Psoas muscle (tissue), 8 donors: ENCODE data around the gene RNF224. TPM values are rescaled to one million over a fixed set of nuclear protein-coding genes. Genes with fewer than 3 reads are reported as not detected.

ENCODE experiments used
- ATAC-seq, 4 donors: fragments of 200-7000 bp; cut with Tn5 transposase; one replicate each; pipeline ENCODE4 v1.9.1; 2020; ENCODE audit warnings: moderate library complexity in 3 of 4, mild to moderate bottlenecking in 2 of 4
- DNase-seq, 2 donors: peaks; one replicate each; pipeline ENCODE4 v3.0.0-alpha.2; 2020
- H3K27ac ChIP-seq: fragments of 200-600 bp; one replicate; pipeline ENCODE4 v1.8.0; 2022
- H3K27me3 ChIP-seq, 3 donors: fragments of 200-600 bp in 1 of 3; one replicate each; pipeline versions ENCODE4 v1.6.1 to v1.8.0; 2013 to 2022; ENCODE audit warnings: low read length in 2 of 3, mild to moderate bottlenecking in 2 of 3, moderate library complexity in 1 of 3; ENCODE audit not compliant: insufficient read depth in 3 of 3
- H3K36me3 ChIP-seq, 2 donors: fragments of 200-600 bp in 1 of 2; one replicate each; pipeline versions ENCODE4 v1.6.1 to v1.8.0; 2013 to 2022; ENCODE audit warnings: low read depth in 1 of 2, mild to moderate bottlenecking in 1 of 2, moderate library complexity in 1 of 2; ENCODE audit not compliant: insufficient read depth in 1 of 2
- H3K4me1 ChIP-seq: fragments of 200-600 bp; one replicate; pipeline ENCODE4 v1.8.0; 2022
- H3K4me3 ChIP-seq: fragments of 200-600 bp; one replicate; pipeline ENCODE4 v1.8.0; 2022; ENCODE audit warnings: mild to moderate bottlenecking
- H3K9me3 ChIP-seq: fragments of 200-600 bp; one replicate; pipeline ENCODE4 v1.8.0; 2022
- CTCF ChIP-seq: fragments of 200-600 bp; IDR thresholded peaks from one replicate; pipeline ENCODE4 v1.8.0; 2022; ENCODE audit warnings: antibody characterized with exemption
- WGBS, 3 donors: extraction: QIAGEN DNeasy Blood & Tissue Kit; methylation state at CpG; one replicate each; pipeline versions ENCODE4 v1.1.6 to v1.1.7; 2013; 5-methylcytosine and 5-hydroxymethylcytosine counted together
- intact Hi-C, 2 donors: fragments of 100-400 bp; cut with DNase I; formaldehyde crosslinking; loops; one replicate each; pipeline versions ENCODE4 v1.11.0 to v1.14.2; 2022
- polyA plus RNA-seq, 3 donors: library from polyadenylated mRNA; stranded (reverse); fragments of 200-250 nt; gene quantifications; one replicate each; pipeline ENCODE4 v1.2.3, GENCODE V29; 2013
- total RNA-seq, 4 donors: library from RNA; stranded (reverse); fragmentation: NEBNext Ultra II Directional in 2 of 4; extraction: Animal tissue kit (Norgen Biotek cat#: 25700) in 2 of 4; gene quantifications; one replicate each; pipeline versions ENCODE4 v1.2.1 to v1.2.4, GENCODE V29; 2021 to 2023
- donor health status: healthy with polysubstance abuse.
- donor health status: DM: no; HTN: no; CAD: no; lungs with moderate emphysema.
- donor health status: Bipolar disorder and iron deficiency.
- donor health status: healthy.
- donor health status: DM: yes; HTN: yes; CAD: no.
- donor health status: DM: no; HTN: no; CAD: no.
- donor health status: DM: no; HTN: no; CAD: no.
- donor health status: DM: yes; HTN: yes; CAD: no.

RNF224 gene
- total and polyA plus RNA-seq, 7 donors = 0.01 TPM; not detected in 6

GRCh38 chr9:137231372-137232039, 4.2 kb downstream of the RNF224 start:
- no peak for DNase-seq
- Histone ChIP-seq H3K9me3 (no peaks in the 10 kb centered on the region), H3K27me3 (peaks cover 0 to 32% (median 15%) of the 10 kb centered on the region in 3 donors), H3K36me3 (no peaks in the 10 kb centered on the region), H3K27ac (no peak overlapping the region), H3K4me3 (no peak overlapping the region), H3K4me1 (peaks cover 6% of the 10 kb centered on the region)
- ATAC-seq = no peak
- 76 to 83% (median 80%) methylated on average over 23 of the region's 23 CpGs for WGBS, 3 donors
- TF ChIP-seq CTCF = no peak
- intact Hi-C loops = no loop called here

- peaks cover 0 to 29% (median 15%) of the 10 kb centered on the region in 3 donors for H3K27me3 ChIP-seq
- no peak for TF ChIP-seq CTCF
These were observed 4.8 kb downstream of the RNF224 start for GRCh38 chr9:137232101-137232500.

GRCh38 chr9:137232510-137232909, 5.2 kb downstream of the RNF224 start:
- intact Hi-C loops = no loop called here
- Histone ChIP-seq H3K36me3 (no peaks in the 10 kb centered on the region), H3K27me3 (peaks cover 0 to 25% (median 15%) of the 10 kb centered on the region in 3 donors), H3K4me3 (no peak overlapping the region), H3K9me3 (no peaks in the 10 kb centered on the region), H3K27ac (no peak overlapping the region), H3K4me1 (peaks cover 15% of the 10 kb centered on the region)
- TF ChIP-seq CTCF = no peak
- ATAC-seq = no peak
- 43 to 74% (median 63%) methylated on average over 12 to 24 of the region's 24 CpGs for WGBS, 3 donors
- DNase-seq = no peak

More at GRCh38 chr9:137232101-137232500, 4.8 kb downstream of the RNF224 start:
- Histone ChIP-seq H3K9me3 (no peaks in the 10 kb centered on the region), H3K4me1 (peaks cover 10% of the 10 kb centered on the region), H3K27ac (no peak overlapping the region), H3K4me3 (no peak overlapping the region), H3K36me3 (no peaks in the 10 kb centered on the region)
- WGBS, 3 donors = 53 to 59% (median 53%) methylated on average over 8 to 10 of the region's 10 CpGs
- no peak for DNase-seq
- ATAC-seq = no peak
- intact Hi-C loops = no loop called here

- no peak for TF ChIP-seq CTCF
- no peaks in the 10 kb centered on the region for H3K9me3 ChIP-seq
- no peak overlapping the region for H3K4me3 ChIP-seq
- no peak overlapping the region for H3K27ac ChIP-seq
- intact Hi-C loops = no loop called here
- peaks cover 0 to 20% (median 15%) of the 10 kb centered on the region in 3 donors for H3K27me3 ChIP-seq
- no peaks in the 10 kb centered on the region for H3K36me3 ChIP-seq
- peaks cover 23% of the 10 kb centered on the region for H3K4me1 ChIP-seq
- ATAC-seq = no peak
- 73 to 83% (median 74%) methylated on average over 23 to 40 of the region's 40 CpGs for WGBS, 3 donors
- DNase-seq = no peak
These were observed 6.1 kb downstream of the RNF224 start for GRCh38 chr9:137233143-137233980.
